GM08714 (cell line): Measurements from ENCODE around the gene SUPT20HL1.
"Not testable (repeated sequence)": the region's sequence is repeated elsewhere in the genome, so short reads cannot be mapped to it uniquely, and the experiment has no call there.

Experiments
- H3K4me3 ChIP-seq: fragments of 200-500 bp; sonication (Bioruptor generic); 2 replicates; pipeline ENCODE4 v1.5.1; 2014; ENCODE audit warnings: mild to moderate bottlenecking, low read length, inconsistent platforms
- ZNF274 ChIP-seq: IDR thresholded peaks from 2 replicates; pipeline ENCODE4 v1.6.1; 2012; ENCODE audit warnings: mild to moderate bottlenecking, low read depth, low read length

Gene SUPT20HL1

DNA sequence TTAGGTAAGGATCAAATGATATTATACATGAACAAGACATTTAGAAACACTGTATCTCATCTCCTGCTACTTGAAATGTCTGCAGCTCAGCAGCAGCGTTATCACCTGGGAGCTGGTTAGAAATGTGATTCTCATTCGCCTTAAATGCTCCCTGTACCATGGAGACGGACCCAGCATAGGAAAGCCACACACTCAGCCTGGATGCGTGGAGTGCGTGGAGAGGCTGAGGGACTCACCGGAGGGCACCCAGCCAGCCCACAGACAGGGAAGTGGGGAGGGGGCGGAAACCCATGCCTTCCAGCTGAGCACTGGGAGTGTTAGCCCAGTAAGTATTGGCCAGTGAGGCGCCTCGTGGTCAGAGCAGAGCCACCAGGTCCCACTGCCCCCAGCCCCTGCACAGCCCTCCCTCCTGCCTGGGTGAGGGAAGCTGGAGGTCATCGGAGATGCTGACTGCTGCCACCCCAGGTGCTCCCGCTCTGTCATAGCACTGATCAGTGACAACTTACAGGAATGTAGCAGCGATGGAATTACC, 15.2 kb downstream of the SUPT20HL1 start:
- no peak for TF ChIP-seq ZNF274
- no peak overlapping the region for H3K4me3 ChIP-seq

- no peak overlapping the region for H3K4me3 ChIP-seq
- no peak for TF ChIP-seq ZNF274
Observed at GRCh38 chrX:24376403-24376802, 16.0 kb downstream of the SUPT20HL1 start.

GRCh38 chrX:24377195-24377594, 16.8 kb downstream of the SUPT20HL1 start:
- no peak for TF ChIP-seq ZNF274
- no peak overlapping the region for H3K4me3 ChIP-seq

- H3K4me3 ChIP-seq = no peak overlapping the region
- TF ChIP-seq ZNF274 = no peak
Observed at GRCh38 chrX:24377911-24378468, 17.6 kb downstream of the SUPT20HL1 start.

DNA sequence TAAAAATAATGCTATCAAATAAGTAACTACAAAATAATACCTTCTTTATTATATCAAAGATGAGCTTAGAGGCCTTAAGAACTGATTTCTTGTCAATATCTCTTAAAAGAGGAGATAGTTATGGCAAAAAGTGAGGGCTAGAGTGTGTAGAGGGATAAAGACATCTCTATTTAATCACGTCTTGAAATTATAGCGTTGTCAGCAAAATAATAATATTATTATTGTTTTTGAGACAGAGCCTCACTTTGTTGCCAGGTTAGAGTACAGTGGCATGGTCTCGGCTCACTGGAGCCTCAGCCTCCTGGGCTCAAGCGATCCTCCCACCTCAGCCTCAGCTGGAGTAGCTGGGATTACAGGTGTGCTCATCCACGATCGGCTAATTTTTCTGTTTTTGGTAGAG, 18.3 kb downstream of the SUPT20HL1 start:
- no peak for TF ChIP-seq ZNF274

GRCh38 chrX:24380262-24381187, 20.1 kb downstream of the SUPT20HL1 start:
- H3K4me3 ChIP-seq = no peak overlapping the region

More for the DNA sequence above, 18.3 kb downstream of the SUPT20HL1 start:
- H3K4me3 ChIP-seq = no peak overlapping the region

GRCh38 chrX:24382315-24382714, 21.9 kb downstream of the SUPT20HL1 start:
- not testable (repeated sequence) for H3K4me3 ChIP-seq

More at GRCh38 chrX:24380262-24381187, 20.1 kb downstream of the SUPT20HL1 start:
- no peak for TF ChIP-seq ZNF274

DNA sequence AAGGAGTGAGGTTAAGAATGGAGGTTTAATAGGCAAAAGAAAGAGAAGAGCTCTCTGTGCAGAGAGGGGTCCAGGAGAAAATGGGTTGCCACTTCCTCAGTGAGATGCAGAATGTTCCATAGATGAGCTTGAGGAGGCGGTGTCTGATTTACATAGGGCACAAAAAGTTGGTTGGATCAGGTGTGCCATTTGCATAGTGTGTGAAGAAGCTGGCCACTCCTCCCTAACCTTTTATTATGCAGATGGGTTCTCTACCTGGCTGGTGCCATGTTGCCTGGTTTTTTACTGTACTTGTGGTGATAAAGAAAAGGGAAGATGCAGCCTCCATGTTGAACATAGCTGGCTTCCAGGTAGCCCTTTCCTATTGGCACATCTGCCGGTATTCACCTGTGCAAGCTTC, 27.3 kb downstream of the SUPT20HL1 start:
- no peak for TF ChIP-seq ZNF274

DNA sequence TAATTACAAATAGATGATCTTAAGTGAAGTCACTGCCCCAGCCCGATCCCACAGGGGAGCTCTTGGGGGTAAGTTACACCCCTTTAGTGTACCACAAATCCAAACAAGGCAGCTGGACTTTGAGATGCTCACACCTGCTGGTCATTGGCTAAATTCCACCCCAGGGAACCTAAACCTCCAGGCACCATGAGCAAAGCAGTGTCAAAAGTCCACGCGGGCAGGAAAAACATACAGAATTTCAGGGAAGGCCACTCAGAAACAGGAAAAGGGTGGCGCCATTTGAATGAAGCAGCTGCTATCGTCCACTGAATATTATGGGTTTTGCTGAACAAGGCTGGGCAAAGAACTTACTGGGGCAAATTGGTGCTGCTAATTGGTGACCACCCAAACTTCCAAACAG, 30.9 kb downstream of the SUPT20HL1 start:
- no peak for TF ChIP-seq ZNF274

More for the DNA sequence above, 27.3 kb downstream of the SUPT20HL1 start:
- no peak overlapping the region for H3K4me3 ChIP-seq

GRCh38 chrX:24391843-24392242, 31.4 kb downstream of the SUPT20HL1 start:
- TF ChIP-seq ZNF274 = no peak
- no peak overlapping the region for H3K4me3 ChIP-seq

More for the DNA sequence above, 30.9 kb downstream of the SUPT20HL1 start:
- H3K4me3 ChIP-seq = no peak overlapping the region

- TF ChIP-seq ZNF274 = no peak
- no peak overlapping the region for H3K4me3 ChIP-seq
Observed at GRCh38 chrX:24392709-24393108, 32.3 kb downstream of the SUPT20HL1 start.

- no peak for TF ChIP-seq ZNF274
- H3K4me3 ChIP-seq = no peak overlapping the region
Observed at GRCh38 chrX:24395775-24396174, 35.3 kb downstream of the SUPT20HL1 start.

- TF ChIP-seq ZNF274 = no peak
- no peak overlapping the region for H3K4me3 ChIP-seq
Observed at GRCh38 chrX:24396236-24396930, 35.9 kb downstream of the SUPT20HL1 start.

- TF ChIP-seq ZNF274 = no peak
- H3K4me3 ChIP-seq = no peak overlapping the region
Observed at GRCh38 chrX:24396931-24397279, 36.5 kb downstream of the SUPT20HL1 start.
